ENCODE measurements around the gene ECSIT.

The ECSIT gene

DNA sequence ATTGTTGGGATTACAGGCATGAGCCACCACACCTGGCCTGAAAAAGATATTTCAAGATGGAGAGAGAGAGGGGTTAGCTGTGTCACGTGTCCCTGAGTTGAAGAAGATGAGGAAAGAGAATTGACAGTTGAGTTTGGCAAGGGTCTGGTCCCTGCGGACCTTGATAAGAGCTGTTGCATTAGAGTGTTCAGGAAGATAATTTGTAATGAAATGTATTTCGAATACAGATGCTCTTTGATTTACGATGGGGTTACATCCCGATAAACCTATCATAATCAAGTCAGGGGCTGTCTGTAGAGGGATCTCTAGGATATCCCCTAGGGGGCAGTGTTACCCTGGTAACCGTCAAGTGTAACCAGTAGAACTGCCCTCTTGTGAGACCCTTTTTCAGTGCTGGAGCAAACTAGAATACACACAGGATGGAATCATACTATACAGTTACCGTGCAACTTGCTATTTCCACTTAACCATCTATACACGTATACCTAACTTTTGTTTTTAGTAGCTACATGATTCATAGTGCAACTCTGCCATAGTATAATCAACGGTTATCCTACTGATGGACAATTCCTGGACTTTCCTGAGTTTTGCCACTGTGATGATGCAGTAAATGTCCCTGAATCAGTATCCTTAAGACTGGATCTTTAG, 31.6 kb upstream of the ECSIT start:
- TF ChIP-seq, protein P1, sequence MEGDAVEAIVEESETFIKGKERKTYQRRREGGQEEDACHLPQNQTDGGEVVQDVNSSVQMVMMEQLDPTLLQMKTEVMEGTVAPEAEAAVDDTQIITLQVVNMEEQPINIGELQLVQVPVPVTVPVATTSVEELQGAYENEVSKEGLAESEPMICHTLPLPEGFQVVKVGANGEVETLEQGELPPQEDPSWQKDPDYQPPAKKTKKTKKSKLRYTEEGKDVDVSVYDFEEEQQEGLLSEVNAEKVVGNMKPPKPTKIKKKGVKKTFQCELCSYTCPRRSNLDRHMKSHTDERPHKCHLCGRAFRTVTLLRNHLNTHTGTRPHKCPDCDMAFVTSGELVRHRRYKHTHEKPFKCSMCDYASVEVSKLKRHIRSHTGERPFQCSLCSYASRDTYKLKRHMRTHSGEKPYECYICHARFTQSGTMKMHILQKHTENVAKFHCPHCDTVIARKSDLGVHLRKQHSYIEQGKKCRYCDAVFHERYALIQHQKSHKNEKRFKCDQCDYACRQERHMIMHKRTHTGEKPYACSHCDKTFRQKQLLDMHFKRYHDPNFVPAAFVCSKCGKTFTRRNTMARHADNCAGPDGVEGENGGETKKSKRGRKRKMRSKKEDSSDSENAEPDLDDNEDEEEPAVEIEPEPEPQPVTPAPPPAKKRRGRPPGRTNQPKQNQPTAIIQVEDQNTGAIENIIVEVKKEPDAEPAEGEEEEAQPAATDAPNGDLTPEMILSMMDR (IDR thresholded peaks at IDR 0.05), result peak; percentile 76

DNA sequence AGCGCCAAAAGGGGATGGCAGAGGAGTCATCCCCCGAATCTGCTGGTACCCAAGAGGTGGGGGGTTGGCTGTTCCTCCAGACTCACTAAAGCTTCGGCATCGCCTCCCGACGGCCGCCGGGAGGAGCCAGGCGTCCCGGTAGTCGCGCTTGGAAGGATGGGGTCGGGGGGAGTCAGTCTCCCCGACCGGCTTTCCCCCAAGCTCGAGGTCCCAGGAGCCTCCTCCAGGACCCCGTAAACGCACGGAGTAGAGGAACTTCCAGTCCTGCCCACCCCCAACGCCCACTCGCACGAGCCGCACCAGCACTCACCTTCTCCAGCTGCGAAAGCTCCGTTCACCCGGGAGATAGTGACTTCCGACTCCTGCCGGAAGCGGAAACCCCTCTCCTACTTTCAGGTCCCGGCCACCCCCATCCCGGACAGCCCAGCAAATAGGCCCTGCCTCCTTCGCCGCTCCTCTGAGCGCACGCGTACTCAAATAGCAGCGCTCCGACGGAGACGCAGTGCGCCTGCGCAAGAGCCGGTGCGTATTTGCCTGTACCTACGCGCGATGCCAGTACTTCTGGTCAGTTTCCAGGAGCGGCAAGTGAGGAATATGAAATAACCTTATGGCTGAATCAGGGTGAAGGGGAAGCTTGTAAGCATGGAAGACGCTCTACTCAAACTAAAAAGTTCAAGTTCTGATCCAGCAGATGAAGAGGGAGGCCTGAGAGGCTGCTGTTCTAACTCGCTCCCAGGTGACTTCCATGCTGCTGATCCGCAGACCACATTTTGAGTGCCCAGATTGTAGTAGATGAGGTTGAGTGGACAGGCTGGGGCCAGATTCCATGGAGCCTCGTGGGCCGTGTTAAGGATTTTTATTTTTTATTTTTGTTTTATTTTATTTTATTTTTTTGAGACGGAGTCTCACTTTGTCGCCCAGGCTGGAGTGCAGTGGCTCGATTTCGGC, 30.2 kb upstream of the ECSIT start, which contains the start of gene ELOF1:
TSS of gene ELOF1 (minus strand) at position 350 of the 948 bp plus-strand sequence. CDS start 4,883 bp downstream, outside the sequence.
- TF ChIP-seq, protein P1 (IDR thresholded peaks at IDR 0.05), result peak; percentile 27; the same call in 1 of the 2 replicates

DNA sequence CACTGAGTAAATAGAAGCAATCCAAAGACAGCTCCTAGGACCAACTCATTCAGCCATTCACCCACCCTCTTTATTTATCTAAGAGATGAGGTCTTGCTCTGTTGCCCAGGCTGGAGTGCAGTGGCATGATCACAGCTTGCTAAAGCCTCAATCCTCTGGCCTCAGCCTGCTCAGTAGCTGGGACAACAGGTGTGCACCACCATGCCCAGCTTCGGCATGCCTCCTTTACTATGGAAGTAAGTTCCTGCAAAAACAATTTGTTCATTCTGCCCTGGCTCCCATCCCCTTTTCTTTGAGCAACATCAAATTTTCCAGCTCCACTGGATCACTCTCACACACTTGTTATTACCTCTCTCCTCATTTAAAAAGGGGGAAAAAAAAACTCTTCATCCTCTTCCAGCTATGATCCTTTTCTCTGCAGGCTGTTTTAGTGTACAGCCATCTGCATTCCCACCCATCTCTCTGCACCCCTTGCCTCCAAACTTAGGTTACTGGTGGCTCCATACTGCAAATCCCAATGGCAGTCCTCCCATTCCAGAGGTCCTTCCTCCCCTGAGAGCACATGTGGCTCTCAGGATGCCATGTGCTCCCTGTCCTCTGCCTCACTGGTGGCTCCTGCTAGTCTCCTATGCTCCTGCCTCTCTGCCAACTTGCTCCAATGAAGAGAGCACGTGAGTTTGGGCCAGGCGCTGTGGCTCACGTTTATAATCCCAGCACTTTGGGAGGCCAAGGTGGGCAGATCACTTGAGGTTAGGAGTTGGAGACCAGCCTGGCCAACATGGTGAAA, 27.9 kb upstream of the ECSIT start:
- TF ChIP-seq, protein P1 (IDR thresholded peaks at IDR 0.05), result no peak

DNA sequence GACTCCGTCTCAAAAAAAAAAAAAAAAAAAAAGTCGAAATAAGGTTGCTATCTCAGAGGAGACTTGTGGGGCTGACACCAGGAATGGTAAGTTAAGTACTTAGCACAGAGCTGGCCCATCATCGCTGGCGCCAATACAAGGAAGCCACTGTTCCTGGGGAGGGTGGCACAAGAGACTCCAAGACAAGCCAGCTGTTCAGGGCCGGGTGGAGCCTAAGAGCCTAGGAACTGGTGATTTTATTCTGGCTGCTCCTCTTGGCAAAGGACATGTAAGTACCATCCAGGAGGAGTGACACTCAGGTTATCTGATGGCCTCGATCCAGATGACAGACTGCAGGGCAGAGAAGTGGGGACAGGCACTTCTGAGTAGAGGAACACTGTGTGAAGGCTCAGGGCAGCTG, 26.3 kb upstream of the ECSIT start:
- TF ChIP-seq, protein P1 (IDR thresholded peaks at IDR 0.05), result no peak

DNA sequence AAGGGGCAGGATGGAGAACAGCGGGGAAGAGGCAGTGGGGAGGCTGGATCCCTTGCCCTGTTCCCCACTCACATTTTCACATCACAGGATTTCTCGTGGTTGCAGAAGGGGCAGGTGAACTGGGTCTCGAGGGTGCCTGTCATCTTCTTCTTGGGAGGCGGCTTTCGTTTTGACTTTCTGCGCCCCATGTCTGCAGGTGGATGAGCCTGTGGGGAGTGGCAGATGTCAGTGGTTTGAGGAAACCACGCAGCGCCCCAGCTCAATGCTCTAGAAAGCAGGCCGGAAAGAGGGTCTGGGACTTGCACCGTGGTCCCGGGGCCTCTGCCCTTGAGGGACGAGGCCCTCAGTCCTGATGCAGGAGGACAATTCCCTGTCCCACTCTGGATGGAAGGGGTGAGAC, 25.2 kb upstream of the ECSIT start:
- TF ChIP-seq, protein P1 (IDR thresholded peaks at IDR 0.05), result no peak

DNA sequence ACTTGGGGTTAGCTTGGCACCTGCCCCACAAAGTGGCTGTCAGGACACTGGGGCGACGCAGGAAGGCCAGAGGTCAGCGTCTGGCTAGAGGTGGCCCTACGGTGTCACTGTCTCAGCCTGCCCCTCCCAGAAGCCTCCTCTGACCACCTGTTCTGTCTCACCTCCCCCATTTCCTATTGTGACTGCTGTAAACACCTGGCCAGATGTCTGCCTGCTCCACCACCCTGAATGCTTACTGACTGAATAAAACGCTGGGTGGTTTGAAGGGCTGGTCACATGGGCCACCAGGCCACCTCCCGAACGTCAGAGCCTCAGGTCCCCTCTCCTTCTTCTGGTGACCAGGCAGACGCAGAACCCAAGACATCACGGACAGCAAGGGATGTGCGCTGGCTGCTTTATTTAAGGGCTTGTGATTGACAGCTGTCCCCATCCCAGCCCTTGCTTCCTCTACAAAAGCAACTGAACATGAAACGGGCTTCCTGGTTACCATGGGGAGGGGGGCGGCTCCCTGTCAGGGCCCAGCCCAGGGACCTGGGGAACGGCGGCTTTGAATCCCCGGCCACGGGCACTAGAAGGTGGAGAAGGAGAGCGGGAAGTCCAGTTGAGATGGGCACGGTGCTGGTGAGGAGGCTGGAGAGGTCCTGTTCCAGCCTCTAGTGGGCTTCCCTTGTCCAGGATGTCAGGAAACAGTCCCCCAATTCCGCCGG, 23.9 kb upstream of the ECSIT start:
- TF ChIP-seq, protein P1 (IDR thresholded peaks at IDR 0.05), result no peak

Data from LNCAP (cell line).